GM21737 (cell line): ENCODE data around the gene EDN1.

ENCODE experiments used
- ATAC-seq: cut with Tn5 transposase; IDR thresholded peaks from one replicate; pipeline ENCODE4 v1.9.1; 2021; ENCODE audit warnings: mild to moderate bottlenecking, moderate library complexity; ENCODE audit not compliant: unreplicated experiment

Gene EDN1

GRCh38 chr6:12269110-12269509 lies 21.1 kb upstream of the EDN1 start:
- no peak for ATAC-seq

DNA sequence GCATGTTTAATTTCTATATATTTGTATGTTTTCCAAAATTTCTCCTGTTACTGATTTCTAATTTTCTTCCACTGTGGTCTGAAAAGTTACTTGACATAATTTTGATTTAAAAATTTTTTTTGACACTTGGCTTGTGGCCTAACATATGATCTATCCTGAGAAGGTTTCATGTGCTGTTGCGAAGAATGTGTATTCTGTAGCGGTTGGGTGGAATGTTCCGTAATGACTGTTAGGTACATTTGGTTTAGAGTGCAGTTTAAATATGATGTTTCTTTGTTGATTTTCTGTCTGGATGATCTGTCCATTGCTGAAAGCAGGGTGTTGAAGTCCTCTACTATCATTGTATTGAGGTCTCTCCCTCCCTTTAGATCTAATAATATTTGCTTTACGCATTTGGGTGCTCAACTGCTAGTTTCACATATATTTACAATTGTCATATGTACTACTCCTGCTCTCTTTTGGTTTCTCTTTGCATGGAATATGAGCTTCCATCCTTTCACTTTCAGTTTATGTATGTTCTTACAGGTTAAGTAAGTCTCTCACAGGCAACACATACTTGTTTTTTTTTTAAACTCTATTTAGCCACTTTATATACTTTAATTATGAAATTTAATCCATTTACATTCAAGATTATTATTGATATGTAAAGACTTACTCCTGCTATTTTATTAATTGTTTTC lies 19.5 kb upstream of the EDN1 start:
- no peak for ATAC-seq

GRCh38 chr6:12271594-12271993 lies 18.6 kb upstream of the EDN1 start:
- no peak for ATAC-seq

DNA sequence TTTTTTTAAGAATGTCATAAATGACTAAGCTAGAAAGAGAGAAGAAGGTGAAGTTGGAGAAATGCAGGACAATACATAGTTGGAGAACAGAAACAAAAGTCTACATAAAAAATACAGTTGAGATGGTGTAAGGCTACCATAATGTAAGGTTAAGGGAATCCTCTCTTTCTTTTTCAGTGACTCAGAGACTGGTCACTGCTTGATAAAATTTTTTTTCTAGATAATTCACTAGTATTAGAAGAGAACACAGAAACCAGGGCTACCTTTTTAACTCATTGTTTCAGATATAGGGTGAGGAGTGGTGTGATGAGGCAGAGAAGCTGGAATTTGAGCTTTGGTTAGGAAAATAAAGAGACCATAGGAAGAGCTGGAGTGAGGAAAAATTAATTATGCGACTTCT lies 18.2 kb upstream of the EDN1 start:
- no peak for ATAC-seq

GRCh38 chr6:12275107-12275506 lies 15.1 kb upstream of the EDN1 start:
- ATAC-seq, result no peak

DNA sequence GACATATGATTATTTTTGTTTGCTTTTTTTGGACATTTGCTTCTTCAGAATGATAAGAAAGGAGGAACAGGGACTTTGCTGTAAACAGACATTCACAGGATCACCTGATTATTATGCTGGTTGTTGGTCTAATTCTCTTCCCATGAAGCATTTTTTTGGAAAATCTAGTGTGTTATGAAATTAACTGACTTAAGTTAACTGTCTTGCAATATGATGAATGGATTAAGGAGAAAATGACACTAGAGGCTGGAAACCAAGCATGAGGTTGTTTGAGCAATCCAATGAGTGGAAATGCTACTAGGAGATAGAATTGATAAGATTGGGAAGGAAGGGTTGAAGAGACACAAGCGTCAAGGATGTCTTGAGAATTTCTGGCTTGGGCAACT lies 13.2 kb upstream of the EDN1 start:
- ATAC-seq, result no peak

DNA sequence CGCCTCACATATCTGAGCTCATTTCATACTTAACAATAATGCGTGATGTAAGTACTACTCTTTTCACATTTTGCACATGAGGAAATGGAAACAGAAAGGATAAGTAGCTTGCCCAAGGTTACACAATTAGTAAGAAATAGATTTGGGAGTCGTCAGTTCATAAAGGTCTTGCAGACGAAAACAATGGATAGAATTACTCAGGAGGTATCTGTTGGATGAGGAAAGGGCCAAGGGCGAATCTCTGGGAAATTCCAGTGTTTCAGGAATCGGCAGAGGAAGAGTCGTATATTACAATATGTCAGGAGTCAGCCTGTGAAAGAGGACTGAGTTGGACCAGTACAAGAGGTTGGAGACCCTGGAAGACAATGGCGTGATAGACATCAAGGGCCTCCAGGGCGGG lies 12.8 kb upstream of the EDN1 start:
- ATAC-seq, result no peak

- no peak for ATAC-seq
Measured at GRCh38 chr6:12278915-12279314, 11.2 kb upstream of the EDN1 start.

DNA sequence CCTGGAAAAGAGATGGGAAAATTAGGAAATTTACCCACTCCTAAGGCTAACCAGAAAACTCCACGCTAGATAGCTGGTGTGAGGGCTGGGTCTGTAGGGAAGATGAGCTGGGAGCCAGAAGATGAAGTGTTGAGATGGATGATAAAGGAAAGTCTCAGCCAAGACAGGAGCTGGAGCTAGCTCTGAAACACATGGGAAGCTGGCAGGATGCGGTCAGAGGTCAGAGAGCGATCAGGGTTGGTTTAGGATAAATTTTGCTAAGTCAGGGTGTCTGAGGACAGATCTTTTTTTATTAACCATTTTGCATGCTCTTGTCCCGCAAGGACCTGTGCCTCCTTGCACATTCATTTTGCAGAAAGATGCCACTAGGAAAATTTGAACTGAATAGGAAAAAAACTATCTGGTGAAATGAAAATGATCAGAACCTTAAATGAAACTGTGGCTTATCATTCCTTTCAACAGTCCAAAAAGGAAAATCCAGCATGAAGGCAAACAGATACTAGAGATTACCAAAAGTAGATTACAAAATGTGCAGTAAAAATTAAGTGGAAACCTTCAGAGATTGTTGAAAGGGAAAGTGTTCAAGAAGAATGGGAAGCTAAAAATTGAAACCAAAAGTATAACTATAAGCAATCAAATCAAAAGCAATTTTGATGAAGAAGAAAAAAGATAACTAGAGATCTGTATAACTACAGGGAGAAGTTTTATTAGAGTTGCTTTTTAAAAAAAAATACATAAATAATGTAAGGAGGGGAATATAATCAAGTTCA lies 10.7 kb upstream of the EDN1 start:
- ATAC-seq, result no peak

DNA sequence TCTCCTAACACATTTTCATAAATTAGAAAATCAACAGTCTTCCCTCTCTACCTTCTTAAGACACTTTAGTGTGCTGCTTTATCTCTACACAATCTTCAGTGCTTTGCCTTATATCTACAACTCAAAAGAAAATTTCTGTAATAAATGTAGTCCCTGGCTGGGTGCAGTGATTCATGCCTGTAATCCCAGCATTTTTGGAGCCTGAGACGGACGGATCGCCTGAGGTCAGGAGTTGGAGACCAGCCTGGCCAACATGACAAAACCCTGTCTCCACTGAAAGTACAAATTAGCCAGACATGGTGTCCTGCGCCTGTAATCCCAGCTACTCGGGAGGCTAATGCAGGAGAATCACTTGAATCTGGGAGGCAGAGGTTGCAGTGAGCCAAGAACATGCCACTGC lies 9.7 kb upstream of the EDN1 start:
- ATAC-seq, result no peak

- no peak for ATAC-seq
Measured at GRCh38 chr6:12280902-12281301, 9.3 kb upstream of the EDN1 start.

DNA sequence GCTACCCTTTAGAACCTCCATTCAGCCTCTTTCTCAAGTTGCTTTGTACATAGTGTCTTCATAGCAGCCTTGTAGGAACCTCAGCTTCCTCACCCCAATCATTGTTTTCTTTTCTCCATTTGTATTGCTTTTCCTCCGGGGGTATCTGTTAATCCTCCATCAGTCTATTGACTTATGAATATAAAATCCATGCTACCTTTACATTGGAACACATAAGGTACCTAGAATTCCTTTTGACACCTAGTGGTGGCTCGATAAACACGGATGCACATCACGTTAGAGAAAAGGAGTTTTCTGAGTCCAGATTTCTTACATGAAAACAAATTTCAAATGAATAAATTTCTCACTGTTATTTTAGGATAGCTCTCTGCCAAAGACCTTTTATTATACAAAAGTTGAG lies 6.3 kb upstream of the EDN1 start:
- no peak for ATAC-seq

DNA sequence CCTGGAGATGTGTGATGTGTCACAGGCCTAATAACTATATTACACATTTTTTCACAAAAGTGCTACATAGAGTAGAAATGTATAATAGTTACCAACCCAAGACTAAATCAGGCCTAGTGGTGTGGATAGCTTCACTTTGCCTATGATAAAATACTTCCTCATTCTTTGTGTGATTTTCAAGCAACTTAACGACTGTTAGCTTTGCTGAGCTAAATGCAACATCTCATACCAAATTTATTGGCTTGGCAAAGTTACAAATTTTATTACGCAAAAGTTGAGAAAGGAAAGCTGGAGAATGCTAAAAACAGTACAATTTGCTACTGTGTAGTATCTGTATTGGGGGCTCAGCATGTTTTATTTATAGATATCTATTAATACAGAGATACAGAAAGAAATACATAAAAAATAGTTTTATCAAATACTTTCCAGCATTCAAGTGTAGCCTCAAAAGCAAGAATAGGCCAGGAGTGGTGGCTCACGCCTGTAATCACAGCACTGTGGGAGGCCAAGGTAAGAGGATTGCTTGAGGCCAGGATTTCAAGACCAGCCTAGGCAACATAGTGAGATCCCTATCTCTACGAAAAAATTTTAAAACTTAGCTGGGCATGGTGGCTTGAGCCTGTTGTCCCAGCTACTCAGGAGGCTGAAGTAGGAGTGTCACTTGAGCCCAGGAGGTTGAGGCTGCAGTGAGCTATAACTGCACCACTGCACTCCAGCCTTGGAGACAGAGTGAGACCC lies 3.6 kb upstream of the EDN1 start:
- no peak for ATAC-seq

DNA sequence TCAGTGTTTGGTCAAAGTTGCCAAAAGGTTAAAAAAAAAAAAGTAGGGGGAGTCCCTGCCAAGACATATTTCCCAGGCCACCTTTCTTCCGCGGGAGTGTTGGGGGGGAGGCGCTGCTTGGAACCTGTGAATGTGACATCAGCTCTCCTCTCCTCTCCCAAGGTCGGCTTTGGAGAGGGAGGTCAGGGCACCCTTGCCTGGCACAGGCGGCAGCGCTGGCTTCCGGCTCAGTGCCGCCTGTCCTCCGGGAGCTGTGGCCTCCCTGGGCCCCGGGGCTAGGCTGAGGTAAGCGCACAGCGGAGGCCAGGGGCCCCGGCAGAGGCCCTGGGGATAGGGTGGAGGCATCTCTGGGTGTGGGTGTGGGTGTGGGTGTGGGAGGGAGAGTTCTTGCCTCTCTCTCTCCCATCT lies 1.9 kb upstream of the EDN1 start:
- no peak for ATAC-seq

DNA sequence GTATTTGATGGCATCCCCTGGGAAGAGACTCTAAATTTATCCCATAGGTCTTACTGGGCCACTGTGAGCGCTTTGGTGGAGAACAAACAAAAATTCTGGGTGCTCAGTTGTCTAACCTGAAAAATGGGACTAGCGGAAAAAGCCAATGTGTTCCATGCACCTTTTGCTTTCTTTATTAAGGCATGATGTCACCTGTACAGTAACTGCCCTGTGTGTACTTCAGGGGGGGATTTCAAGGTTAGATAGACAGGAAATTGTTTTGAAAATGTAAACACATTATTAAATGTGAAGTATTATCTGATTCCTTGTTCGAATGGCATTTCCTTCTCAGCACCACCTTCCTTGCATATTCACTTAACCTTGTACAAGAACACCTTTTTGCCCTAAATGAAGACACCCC lies 1.2 kb upstream of the EDN1 start:
- ATAC-seq, result no peak

DNA sequence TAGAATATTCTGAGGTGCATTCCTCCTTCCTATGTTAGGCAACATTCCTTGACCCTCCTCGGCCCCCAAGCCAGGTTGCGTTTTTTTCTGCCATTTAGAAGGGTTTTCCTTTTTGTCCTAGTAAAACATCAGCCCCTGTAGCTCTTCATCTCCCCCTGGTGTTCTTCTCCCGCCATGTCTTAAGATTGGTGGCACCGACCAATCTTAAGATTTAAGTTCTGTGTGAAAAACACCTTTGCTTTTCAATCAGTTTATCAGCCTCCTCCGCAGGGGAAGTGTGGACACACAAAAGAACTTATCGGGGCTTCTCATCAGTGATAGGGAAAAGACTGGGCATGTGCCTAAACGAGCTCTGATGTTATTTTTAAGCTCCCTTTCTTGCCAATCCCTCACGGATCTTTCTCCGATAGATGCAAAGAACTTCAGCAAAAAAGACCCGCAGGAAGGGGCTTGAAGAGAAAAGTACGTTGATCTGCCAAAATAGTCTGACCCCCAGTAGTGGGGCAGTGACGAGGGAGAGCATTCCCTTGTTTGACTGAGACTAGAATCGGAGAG lies 719 bp upstream of the EDN1 start:
- no peak for ATAC-seq

DNA sequence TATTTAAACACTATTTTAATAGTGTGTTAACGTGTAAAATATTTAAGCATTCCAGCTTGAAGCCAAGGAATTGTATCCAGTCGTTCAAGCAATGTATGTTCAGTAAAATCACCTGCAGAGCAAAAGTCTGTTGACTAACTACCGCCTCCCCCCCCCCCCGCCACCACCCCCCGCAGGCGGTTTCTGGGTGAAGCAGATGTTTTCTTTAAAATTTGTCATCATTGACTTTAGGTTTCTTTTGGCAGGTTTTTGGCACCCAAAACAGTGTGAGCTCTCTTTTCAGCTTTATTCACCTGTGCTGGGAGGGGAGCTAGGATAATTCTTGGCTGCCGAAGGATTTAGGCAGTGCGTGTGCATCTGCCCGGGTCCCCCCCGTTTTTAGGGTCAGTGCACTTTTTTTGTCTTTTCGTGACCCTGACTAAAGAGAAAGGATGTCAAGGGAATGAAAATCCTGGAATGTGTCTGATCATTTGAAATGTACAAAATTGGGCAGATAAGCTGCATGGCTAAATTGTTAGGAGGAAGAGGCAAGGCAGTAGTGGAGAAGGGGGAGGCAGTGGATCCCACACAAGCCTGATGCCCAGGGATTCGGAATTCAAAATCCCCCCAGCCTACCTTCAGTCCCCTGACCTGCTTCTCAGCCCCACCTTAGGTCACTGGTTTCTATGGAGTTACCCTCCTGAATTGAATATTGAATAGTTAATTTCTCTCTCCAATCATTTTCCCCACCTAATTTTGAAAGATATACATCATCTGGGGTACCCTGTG lies 1.1 kb downstream of the EDN1 start:
- no peak for ATAC-seq

- ATAC-seq, result no peak
Measured at GRCh38 chr6:12291839-12292604, 1.9 kb downstream of the EDN1 start.

GRCh38 chr6:12293235-12293930 lies 3.2 kb downstream of the EDN1 start:
- no peak for ATAC-seq
